Measurements from ENCODE around the gene PCDHGA3. TPM values are rescaled to one million over a fixed set of nuclear protein-coding genes. Genes with fewer than 3 reads are reported as not detected.
"Not testable (repeated sequence)": the region's sequence is repeated elsewhere in the genome, so short reads cannot be mapped to it uniquely, and the experiment has no call there.

The PCDHGA3 gene
- total RNA-seq, 1 donor from 2014 or later = 0.81 TPM

GRCh38 chr5:141383345-141383744, 39.7 kb downstream of the PCDHGA3 start:
- TF ChIP-seq, protein P1, sequence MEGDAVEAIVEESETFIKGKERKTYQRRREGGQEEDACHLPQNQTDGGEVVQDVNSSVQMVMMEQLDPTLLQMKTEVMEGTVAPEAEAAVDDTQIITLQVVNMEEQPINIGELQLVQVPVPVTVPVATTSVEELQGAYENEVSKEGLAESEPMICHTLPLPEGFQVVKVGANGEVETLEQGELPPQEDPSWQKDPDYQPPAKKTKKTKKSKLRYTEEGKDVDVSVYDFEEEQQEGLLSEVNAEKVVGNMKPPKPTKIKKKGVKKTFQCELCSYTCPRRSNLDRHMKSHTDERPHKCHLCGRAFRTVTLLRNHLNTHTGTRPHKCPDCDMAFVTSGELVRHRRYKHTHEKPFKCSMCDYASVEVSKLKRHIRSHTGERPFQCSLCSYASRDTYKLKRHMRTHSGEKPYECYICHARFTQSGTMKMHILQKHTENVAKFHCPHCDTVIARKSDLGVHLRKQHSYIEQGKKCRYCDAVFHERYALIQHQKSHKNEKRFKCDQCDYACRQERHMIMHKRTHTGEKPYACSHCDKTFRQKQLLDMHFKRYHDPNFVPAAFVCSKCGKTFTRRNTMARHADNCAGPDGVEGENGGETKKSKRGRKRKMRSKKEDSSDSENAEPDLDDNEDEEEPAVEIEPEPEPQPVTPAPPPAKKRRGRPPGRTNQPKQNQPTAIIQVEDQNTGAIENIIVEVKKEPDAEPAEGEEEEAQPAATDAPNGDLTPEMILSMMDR (IDR thresholded peaks at IDR 0.05; ENCODE audit: unreplicated experiment) = no peak
- no peaks in the 10 kb centered on the region for H3K4me1 Mint-ChIP-seq (ENCODE audit: low read depth)
- peaks cover 13% of the 10 kb centered on the region for H3K36me3 Mint-ChIP-seq (ENCODE audit: insufficient read depth)
- no peaks in the 10 kb centered on the region for H3K27me3 Mint-ChIP-seq
- H3K4me3 Mint-ChIP-seq (ENCODE audit: low read depth) = no peak overlapping the region
- peaks cover 48% of the 10 kb centered on the region for H3K9me3 Mint-ChIP-seq (ENCODE audit: low read depth)
- no peak overlapping the region for H3K27ac Mint-ChIP-seq
- DNase-seq (ENCODE audit: low spot score, unreplicated experiment) = no peak

- TF ChIP-seq, protein P1 (IDR thresholded peaks at IDR 0.05; ENCODE audit: unreplicated experiment) = no peak
- peaks cover 16% of the 10 kb centered on the region for H3K36me3 Mint-ChIP-seq (ENCODE audit: insufficient read depth)
- no peak overlapping the region for H3K27ac Mint-ChIP-seq
- H3K27me3 Mint-ChIP-seq = no peaks in the 10 kb centered on the region
- H3K4me1 Mint-ChIP-seq (ENCODE audit: low read depth) = no peaks in the 10 kb centered on the region
- no peak overlapping the region for H3K4me3 Mint-ChIP-seq (ENCODE audit: low read depth)
- no peak for DNase-seq (ENCODE audit: low spot score, unreplicated experiment)
- peaks cover 51% of the 10 kb centered on the region for H3K9me3 Mint-ChIP-seq (ENCODE audit: low read depth)
Observed at GRCh38 chr5:141384471-141385267, 41.0 kb downstream of the PCDHGA3 start.

DNA sequence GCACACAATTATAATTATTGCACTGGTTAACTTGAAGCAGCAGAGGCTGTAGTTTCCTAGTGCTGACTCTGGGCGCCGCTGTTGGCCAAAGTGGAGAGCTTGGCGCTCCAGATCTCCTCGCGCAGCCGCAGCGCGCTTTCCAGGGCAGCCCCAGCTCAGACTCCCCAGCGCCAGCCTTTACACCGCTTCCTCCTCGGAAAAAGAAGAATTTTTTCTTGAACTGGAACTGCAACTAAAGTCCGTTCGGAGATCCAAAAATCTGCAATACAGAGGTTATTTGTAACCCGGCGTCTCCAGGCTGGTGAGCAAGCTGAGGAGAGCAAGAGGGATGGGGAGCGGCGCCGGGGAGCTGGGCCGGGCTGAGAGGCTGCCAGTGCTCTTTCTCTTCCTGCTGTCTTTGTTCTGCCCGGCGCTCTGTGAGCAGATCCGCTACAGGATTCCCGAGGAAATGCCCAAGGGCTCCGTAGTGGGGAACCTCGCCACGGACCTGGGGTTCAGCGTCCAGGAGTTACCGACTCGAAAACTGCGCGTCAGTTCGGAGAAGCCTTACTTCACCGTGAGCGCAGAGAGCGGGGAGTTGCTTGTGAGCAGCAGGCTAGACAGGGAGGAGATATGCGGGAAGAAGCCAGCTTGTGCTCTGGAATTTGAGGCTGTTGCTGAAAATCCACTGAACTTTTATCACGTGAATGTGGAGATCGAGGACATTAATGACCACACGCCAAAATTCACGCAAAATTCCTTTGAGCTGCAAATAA, 44.1 kb downstream of the PCDHGA3 start, which contains the start of gene PCDHGB4:
Gene PCDHGB4, plus strand, starts transcription at position 142 of the 755 bp plus-strand sequence. Its CDS starts 187 bp downstream, at position 329.
- Mint-ChIP-seq H3K27ac (peak within 1 kb of the TSS; percentile 77), H3K9me3 (ENCODE audit: low read depth) (peaks cover 58% of the 10 kb centered on the region), H3K36me3 (ENCODE audit: insufficient read depth) (peaks cover 34% of the 10 kb centered on the region), H3K4me3 (ENCODE audit: low read depth) (peak within 1 kb of the TSS; percentile 76)
- not testable (repeated sequence) for DNase-seq (ENCODE audit: low spot score, unreplicated experiment); H3K27me3 Mint-ChIP-seq; H3K4me1 Mint-ChIP-seq (ENCODE audit: low read depth)
- TF ChIP-seq, protein P1 (IDR thresholded peaks at IDR 0.05; ENCODE audit: unreplicated experiment) = peak; percentile 49

DNA sequence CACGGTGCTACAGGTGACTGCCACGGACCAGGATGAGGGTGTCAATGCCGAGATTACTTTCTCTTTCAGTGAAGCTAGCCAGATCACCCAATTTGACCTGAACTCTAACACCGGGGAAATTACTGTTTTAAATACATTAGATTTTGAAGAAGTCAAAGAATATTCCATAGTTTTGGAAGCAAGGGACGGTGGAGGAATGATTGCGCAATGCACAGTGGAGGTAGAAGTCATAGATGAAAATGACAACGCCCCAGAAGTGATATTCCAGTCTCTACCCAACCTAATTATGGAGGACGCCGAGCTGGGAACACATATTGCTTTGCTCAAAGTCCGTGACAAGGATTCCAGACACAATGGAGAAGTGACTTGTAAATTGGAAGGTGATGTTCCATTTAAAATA, 45.0 kb downstream of the PCDHGA3 start:
- no peaks in the 10 kb centered on the region for H3K4me1 Mint-ChIP-seq (ENCODE audit: low read depth)
- peak overlapping the region; percentile 11 for H3K4me3 Mint-ChIP-seq (ENCODE audit: low read depth)
- peaks cover 39% of the 10 kb centered on the region for H3K36me3 Mint-ChIP-seq (ENCODE audit: insufficient read depth)
- H3K27ac Mint-ChIP-seq = peak overlapping the region; percentile 16
- no peak for DNase-seq (ENCODE audit: low spot score, unreplicated experiment)
- TF ChIP-seq, protein P1 (IDR thresholded peaks at IDR 0.05; ENCODE audit: unreplicated experiment) = no peak
- peaks cover 58% of the 10 kb centered on the region for H3K9me3 Mint-ChIP-seq (ENCODE audit: low read depth)
- H3K27me3 Mint-ChIP-seq = no peaks in the 10 kb centered on the region
